B cell (primary cell): ENCODE results near the gene UNC5B. TPM values are rescaled to one million over a fixed set of nuclear protein-coding genes. Genes with fewer than 3 reads are reported as not detected.

Source experiments
- ATAC-seq: fragments of 200-7000 bp; cut with Tn5 transposase; one replicate; pipeline ENCODE4 v1.10.0; 2021; ENCODE audit warnings: low read depth, mild to moderate bottlenecking, moderate number of reproducible peaks, moderate library complexity
- CTCF ChIA-PET: fragments of 350-600 bp; sonication (Branson Sonifier 250); formaldehyde crosslinking; loops from one replicate; lab custom pipeline; 2021; ENCODE audit warnings: antibody characterized with exemption, inconsistent platforms; lab: Charles Lee
- POLR2A ChIA-PET: fragments of 350-600 bp; sonication (Branson Sonifier 250); formaldehyde crosslinking; loops from one replicate; lab custom pipeline; 2021; ENCODE audit warnings: antibody characterized with exemption; lab: Charles Lee
- DNase-seq: peaks from one replicate; pipeline ENCODE4 v3.0.0; 2013
- H2AFZ ChIP-seq: 2 replicates; pipeline ENCODE4 v1.6.1; 2012; ENCODE audit warnings: mild to moderate bottlenecking, low read depth, low read length; ENCODE audit not compliant: insufficient read depth, poor library complexity, severe bottlenecking
- H3K27ac ChIP-seq, 2 donors: 1 replicate in 1 of 2; 2 replicates in 1 of 2; pipeline ENCODE4 v1.5.1; 2012 to 2013; ENCODE audit warnings: low read length in 2 of 2, mild to moderate bottlenecking in 2 of 2, moderate library complexity in 1 of 2
- H3K27me3 ChIP-seq, 4 experiments: fragments of 200-600 bp in 1 of 4; sonication (generic) in 1 of 4; replicated peaks in 1 of 4; 1 replicate in 2 of 4; 2 replicates in 2 of 4; pipeline versions ENCODE4 v1.6.1 to v1.7.0; 2013 to 2016; ENCODE audit warnings: low read length in 3 of 4, mild to moderate bottlenecking in 2 of 4, mixed read lengths in 1 of 4, moderate library complexity in 1 of 4; ENCODE audit not compliant: insufficient read depth in 4 of 4, control insufficient read depth in 3 of 4; ENCODE audit errors: control extremely low read depth in 1 of 4
- H3K36me3 ChIP-seq, 2 experiments: replicated peaks in 1 of 2; 1 replicate in 1 of 2; 2 replicates in 1 of 2; pipeline versions ENCODE4 v1.6.1 to v1.7.1; 2013; ENCODE audit warnings: low read length in 1 of 2; ENCODE audit not compliant: insufficient read depth in 2 of 2, control insufficient read depth in 1 of 2; ENCODE audit errors: control extremely low read depth in 1 of 2, extremely low read depth in 1 of 2
- H3K4me1 ChIP-seq, 2 donors: fragments of 200-600 bp in 1 of 2; sonication (generic) in 1 of 2; 1 replicate in 1 of 2; 2 replicates in 1 of 2; pipeline versions ENCODE4 v1.5.1 to v1.6.1; 2013 to 2017; ENCODE audit warnings: low read length in 2 of 2; ENCODE audit not compliant: control insufficient read depth in 2 of 2, insufficient read depth in 2 of 2
- H3K4me2 ChIP-seq: replicated peaks from 2 replicates; pipeline ENCODE3; 2012; ENCODE audit warnings: mild to moderate bottlenecking, low read depth, low read length; ENCODE audit not compliant: poor library complexity, severe bottlenecking
- H3K4me3 ChIP-seq, 5 experiments: fragments of 200-600 bp in 1 of 5; sonication (generic) in 1 of 5; 1 replicate in 3 of 5; 2 replicates in 2 of 5; pipeline versions ENCODE4 v1.5.1 to v1.7.0; 2011 to 2016; ENCODE audit warnings: low read length in 4 of 5, mild to moderate bottlenecking in 4 of 5, low read depth in 2 of 5, control low read depth in 1 of 5, moderate library complexity in 1 of 5; ENCODE audit not compliant: insufficient read depth in 1 of 5; ENCODE audit errors: control extremely low read depth in 1 of 5, extremely low read depth in 1 of 5
- H3K79me2 ChIP-seq: fragments of 200-600 bp; sonication (generic); one replicate; pipeline ENCODE4 v1.6.0; 2016; ENCODE audit warnings: low read length; ENCODE audit not compliant: control insufficient read depth, insufficient read depth
- H3K9ac ChIP-seq: fragments of 200-600 bp; sonication (generic); 2 replicates; pipeline ENCODE4 v1.6.1; 2017; ENCODE audit warnings: mild to moderate bottlenecking, low read length, moderate library complexity
- H3K9me3 ChIP-seq, 3 donors: one replicate each; pipeline versions ENCODE4 v1.6.1 to v1.7.1; 2013; ENCODE audit warnings: low read length in 2 of 3; ENCODE audit not compliant: control insufficient read depth in 2 of 3, insufficient read depth in 1 of 3; ENCODE audit errors: control extremely low read depth in 1 of 3
- H4K20me1 ChIP-seq: 2 replicates; pipeline ENCODE4 v1.6.0; 2012; ENCODE audit warnings: mild to moderate bottlenecking, low read length; ENCODE audit not compliant: insufficient read depth, control insufficient read depth, poor library complexity, severe bottlenecking
- H3K27ac Mint-ChIP-seq: one replicate; pipeline ENCODE4 v1.8.0; 2021; ENCODE audit warnings: mixed read lengths
- H3K27me3 Mint-ChIP-seq: one replicate; pipeline ENCODE4 v1.8.0; 2021; ENCODE audit warnings: mixed read lengths
- H3K4me1 Mint-ChIP-seq: one replicate; pipeline ENCODE4 v1.8.0; 2021; ENCODE audit warnings: mixed read lengths
- H3K4me3 Mint-ChIP-seq: one replicate; pipeline ENCODE4 v1.8.0; 2021; ENCODE audit warnings: mixed read lengths
- H3K9me3 Mint-ChIP-seq: one replicate; pipeline ENCODE4 v1.8.0; 2022; ENCODE audit warnings: mixed read lengths; ENCODE audit not compliant: insufficient read depth
- CTCF ChIP-seq: fragments of 200-600 bp; IDR thresholded peaks from one replicate; pipeline ENCODE4 v1.8.0; 2022; ENCODE audit warnings: antibody characterized with exemption, mild to moderate bottlenecking
- EZH2 ChIP-seq: IDR thresholded peaks from 2 replicates; pipeline ENCODE4 v1.6.1; 2012; ENCODE audit warnings: borderline replicate concordance, low read depth, mild to moderate bottlenecking, moderate library complexity, low read length; ENCODE audit not compliant: insufficient read depth, poor library complexity, severe bottlenecking
- WGBS: methylation state at CpG from one replicate; pipeline ENCODE4 v1.1.5; 2013; ENCODE audit warnings: missing lambda C conversion rate; ENCODE audit not compliant: insufficient coverage; 5-methylcytosine and 5-hydroxymethylcytosine counted together
- intact Hi-C: fragments of 100-400 bp; cut with micrococcal nuclease; formaldehyde crosslinking; loops from one replicate; pipeline ENCODE4 v1.10.0; 2022
- polyA plus RNA-seq: library from polyadenylated mRNA; depleted of rRNA; stranded (reverse); fragments of >200 nt; gene quantifications from 2 replicates; pipeline ENCODE4 v1.2.3, GENCODE V29; 2012
- total RNA-seq, 2 donors: library from RNA; stranded (reverse); fragments of 120-200 nt in 1 of 2; gene quantifications; 1 replicate in 1 of 2; 2 replicates in 1 of 2; pipeline versions ENCODE4 v1.2.3 to v1.2.4, GENCODE V29; 2013 to 2022

UNC5B gene
- total and polyA plus RNA-seq, 2 donors (not counting 1 experiment from before 2014, with no cell fraction given): not detected

GRCh38 chr10:71176661-71177060, 35.7 kb upstream of the UNC5B start:
- no peak overlapping the region for H3K27ac Mint-ChIP-seq
- no peak overlapping the region for H3K4me3 ChIP-seq
- DNase-seq (no peak), ATAC-seq (no peak)
- no peak for TF ChIP-seq CTCF
- no peak for TF ChIP-seq EZH2
- no peaks in the 10 kb centered on the region for H3K9me3 ChIP-seq
- H3K36me3 ChIP-seq: no peaks in the 10 kb centered on the region
- H3K4me1 ChIP-seq: no peaks in the 10 kb centered on the region
- no peak overlapping the region for H3K27ac ChIP-seq
- H3K27me3 ChIP-seq: no peaks in the 10 kb centered on the region
- CTCF ChIA-PET: interaction anchor here (1.0 kb wide), 1 partner anchor 23 kb away, joined by 3 read pairs; no protein-coding TSS in a partner anchor
- WGBS: 75% methylated on average over 2 of the region's 2 CpGs
- H3K27me3 Mint-ChIP-seq: peaks cover 4% of the 10 kb centered on the region
- H3K4me2 ChIP-seq: no peak overlapping the region
- no peaks in the 10 kb centered on the region for H3K9me3 Mint-ChIP-seq
- POLR2A ChIA-PET: no interaction called here
- H3K79me2 ChIP-seq: no peaks in the 10 kb centered on the region
- H3K9ac ChIP-seq: no peak overlapping the region
- no peak overlapping the region for H2AFZ ChIP-seq
- intact Hi-C loops: no loop called here
- H3K4me3 Mint-ChIP-seq: no peak overlapping the region
- no peaks in the 10 kb centered on the region for H4K20me1 ChIP-seq
- no peaks in the 10 kb centered on the region for H3K4me1 Mint-ChIP-seq

- no peak overlapping the region for H3K27ac Mint-ChIP-seq
- no peaks in the 10 kb centered on the region for H3K9me3 Mint-ChIP-seq
- CTCF ChIA-PET: no interaction called here
- H3K27me3 ChIP-seq: no peaks in the 10 kb centered on the region
- no peaks in the 10 kb centered on the region for H3K79me2 ChIP-seq
- peaks cover 4% of the 10 kb centered on the region for H3K27me3 Mint-ChIP-seq
- no peak overlapping the region for H3K9ac ChIP-seq
- H4K20me1 ChIP-seq: no peaks in the 10 kb centered on the region
- intact Hi-C loops: no loop called here
- H3K9me3 ChIP-seq: no peaks in the 10 kb centered on the region
- no peaks in the 10 kb centered on the region for H3K4me1 Mint-ChIP-seq
- no peak for ATAC-seq
- no peak overlapping the region for H3K4me3 ChIP-seq
- no peak overlapping the region for H3K4me3 Mint-ChIP-seq
- H3K36me3 ChIP-seq: no peaks in the 10 kb centered on the region
- POLR2A ChIA-PET: no interaction called here
- DNase-seq: no peak
- no peak overlapping the region for H3K4me2 ChIP-seq
- H3K4me1 ChIP-seq: no peaks in the 10 kb centered on the region
- no peak for TF ChIP-seq EZH2
- TF ChIP-seq CTCF: no peak
- no peak overlapping the region for H3K27ac ChIP-seq
- H2AFZ ChIP-seq: no peak overlapping the region
- WGBS: 100% methylated on average over 2 of the region's 4 CpGs
Observed at GRCh38 chr10:71177651-71178199, 34.6 kb upstream of the UNC5B start.
